Stimulated activated CD8-positive, alpha-beta memory T cell treated with anti-CD3 and anti-CD28 coated beads, Interleukin-15, amount 100 ng/mL, for 48 hours (primary cell): ENCODE results near the gene NXNL1.
A peak's percentile ranks its signal among the peaks of the same experiment; 100 is the strongest.

Experiments used
- DNase-seq, 2 donors: peaks; one replicate each; pipeline ENCODE4 v3.0.0-alpha.2; 2020; ENCODE audit warnings: low read depth in 2 of 2

NXNL1 gene

DNA sequence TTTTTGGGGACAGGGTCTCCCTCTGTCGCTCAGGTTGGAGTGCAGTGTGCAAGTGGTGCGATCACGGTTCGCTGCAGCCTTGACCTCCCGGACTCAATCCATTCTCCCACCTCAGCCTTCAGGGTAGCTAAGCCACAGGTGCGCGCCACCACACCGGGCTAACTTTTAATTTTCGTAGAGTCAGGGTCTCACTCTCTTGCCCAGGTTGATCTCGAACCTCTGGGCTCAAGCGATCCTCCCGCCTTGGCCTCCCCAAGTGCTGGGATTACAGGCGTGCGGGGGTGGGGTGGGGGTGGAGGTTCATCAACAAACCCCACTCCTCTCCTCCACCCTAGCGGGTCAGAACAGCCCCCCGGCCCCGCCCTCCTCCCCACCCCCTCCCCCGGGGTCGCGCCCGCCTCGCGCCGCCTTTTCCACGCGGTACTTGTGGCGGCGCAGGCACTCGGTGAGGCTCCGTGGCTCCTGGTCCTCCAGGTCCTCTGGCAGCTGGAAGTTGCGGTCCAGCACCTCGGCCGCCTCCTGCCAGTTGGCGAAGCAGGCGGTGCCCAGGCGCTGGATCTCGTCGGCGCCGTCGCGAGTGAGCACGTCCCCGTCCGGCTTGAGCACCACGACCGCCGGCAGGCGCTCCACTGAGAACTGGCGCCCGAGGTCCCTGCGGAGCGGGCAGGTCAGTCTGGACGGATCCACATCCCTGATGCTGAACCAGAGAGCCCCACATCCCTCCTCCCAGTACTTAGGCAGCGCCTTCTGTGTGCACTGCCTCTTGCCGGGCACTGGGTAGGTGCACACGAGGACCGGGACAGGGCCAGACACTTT lies 5.2 kb downstream of the NXNL1 start:
- no peak for DNase-seq

DNA sequence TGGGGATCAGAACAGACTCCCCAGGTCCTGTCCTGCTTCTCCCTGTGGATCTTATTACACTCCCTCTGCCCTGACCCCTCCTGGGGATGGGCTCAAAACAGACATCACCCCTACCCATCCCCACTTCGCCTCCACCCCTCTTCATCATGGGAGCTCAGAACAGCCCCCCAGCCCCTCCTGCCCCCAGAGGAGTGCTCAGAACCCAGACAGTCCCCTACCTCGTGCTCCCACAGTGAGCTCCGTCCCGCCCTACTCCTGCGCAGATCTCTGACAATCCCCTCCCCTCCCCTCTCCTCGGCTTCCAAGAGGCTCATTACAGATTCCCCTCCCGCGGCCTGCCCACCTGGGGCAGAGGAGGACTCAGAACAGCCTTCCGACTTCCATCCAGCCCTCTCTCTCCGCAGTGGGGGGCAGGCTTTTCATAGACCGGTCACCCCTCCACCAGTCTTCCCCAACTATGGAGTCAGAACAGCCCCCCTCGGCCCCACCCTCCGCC lies 6.1 kb downstream of the NXNL1 start:
- DNase-seq: no peak

DNA sequence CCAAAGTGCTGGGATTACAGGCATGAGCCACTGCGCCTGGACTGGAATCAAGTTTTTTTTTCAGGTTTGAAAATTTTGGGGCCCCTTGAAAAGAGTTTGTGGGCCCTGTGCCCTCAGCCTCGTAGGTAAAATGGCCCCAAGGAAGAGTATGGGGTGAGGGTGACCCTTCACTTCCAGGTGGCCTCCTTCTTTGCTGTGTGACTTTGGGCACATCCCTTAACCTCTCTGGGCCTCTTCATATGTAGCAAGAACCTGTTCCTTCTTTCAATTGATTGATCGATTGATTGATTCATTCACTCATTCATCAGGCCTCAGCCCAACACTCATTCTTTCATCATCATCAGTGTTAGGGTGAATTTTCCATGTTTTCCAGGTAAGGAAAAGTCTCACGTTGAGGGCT lies 8.9 kb downstream of the NXNL1 start:
- DNase-seq: no peak

- DNase-seq: peak in 1 of 2 donors; percentile 40
These were observed 10.3 kb downstream of the NXNL1 start for GRCh38 chr19:17450264-17451075.

DNA sequence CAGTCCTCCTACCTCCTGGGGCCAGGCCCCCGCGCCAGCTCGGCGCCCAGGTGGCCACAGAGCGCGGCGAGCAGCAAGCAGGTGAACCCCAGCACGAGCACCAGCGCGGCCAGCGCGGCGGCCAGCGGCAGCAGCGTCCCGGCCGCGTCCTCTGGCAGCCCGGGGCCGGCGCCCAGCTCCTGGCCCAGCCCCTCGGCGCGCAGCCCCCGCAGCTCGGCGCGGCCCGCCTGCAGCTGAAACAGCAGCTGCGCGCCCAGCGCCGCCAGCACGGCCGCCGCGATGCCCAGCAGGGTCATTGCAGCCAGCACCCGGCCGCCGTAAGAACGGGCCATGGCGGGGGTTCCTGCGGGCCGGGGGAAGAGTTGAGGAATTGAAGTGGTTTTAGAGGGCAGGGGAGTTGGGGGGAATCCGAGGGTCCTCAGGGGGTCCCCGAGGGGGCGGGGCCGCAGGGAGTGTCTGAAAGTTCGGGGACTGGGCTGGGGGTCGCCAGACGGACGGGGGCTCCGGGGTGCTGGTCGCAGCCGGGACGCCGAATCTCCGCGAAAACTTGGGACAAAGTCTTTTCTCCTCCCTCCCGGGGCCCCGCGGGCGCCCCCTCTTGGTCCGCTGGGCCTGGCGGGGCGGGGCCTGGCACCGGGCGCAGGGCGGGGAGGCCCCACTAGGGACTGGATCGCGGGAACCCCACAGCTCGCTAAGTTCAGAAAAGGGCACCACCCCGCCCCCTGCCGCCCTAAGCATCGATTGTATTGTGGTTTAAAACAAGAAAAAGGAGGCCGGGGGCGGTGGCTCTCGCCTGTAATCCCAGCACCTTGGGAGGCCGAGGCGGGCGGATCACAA lies 12.4 kb downstream of the NXNL1 start, which contains the start of gene TMEM221:
TMEM221 (minus strand) TSS at position 538 of the 837 bp plus-strand sequence; CDS start at position 332, 206 bp downstream.
- DNase-seq: peak; percentile 33 to 44

GRCh38 chr19:17447704-17448130 lies 13.0 kb downstream of the NXNL1 start:
- DNase-seq: no peak

GRCh38 chr19:17445526-17446165 lies 15.1 kb downstream of the NXNL1 start:
- DNase-seq: no peak

DNA sequence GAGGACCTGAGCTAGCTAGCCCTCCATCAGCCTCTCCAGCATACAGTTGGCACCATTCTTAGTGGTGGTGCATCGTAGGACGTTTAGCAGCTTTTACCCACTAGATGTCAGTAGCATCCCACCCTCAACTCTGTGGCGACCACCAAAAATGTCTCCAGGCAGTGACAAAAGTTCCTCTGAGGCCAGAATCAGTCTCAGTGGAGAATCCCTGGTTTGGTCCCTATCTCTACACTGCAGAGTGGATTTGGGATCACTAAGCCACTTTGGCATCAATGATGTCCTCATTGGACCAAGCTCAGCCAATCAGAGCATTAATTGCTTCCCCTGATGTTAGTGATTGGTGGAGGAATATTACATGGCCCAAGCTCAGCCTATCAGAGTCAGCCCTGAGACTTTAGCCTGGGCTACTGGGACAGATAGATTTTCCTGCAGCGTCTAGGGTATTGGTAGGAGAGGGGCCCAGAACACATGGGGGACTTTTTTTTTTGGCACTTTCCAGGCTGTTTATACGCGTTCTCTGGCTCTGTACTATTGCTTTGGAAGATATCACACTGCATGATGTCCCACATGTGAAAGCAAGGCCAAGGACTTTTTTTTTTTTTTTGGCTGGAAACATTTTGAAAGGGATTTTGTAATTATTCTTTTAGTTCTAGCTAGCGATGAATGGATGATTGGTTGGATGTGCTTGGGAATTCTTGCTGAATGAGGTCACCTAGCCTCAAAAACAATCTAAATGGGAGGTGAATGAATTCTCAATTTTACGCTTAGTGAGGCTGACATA lies 19.3 kb downstream of the NXNL1 start:
- no peak for DNase-seq

- DNase-seq: no peak
These were observed 23.9 kb downstream of the NXNL1 start for GRCh38 chr19:17436874-17437267.

DNA sequence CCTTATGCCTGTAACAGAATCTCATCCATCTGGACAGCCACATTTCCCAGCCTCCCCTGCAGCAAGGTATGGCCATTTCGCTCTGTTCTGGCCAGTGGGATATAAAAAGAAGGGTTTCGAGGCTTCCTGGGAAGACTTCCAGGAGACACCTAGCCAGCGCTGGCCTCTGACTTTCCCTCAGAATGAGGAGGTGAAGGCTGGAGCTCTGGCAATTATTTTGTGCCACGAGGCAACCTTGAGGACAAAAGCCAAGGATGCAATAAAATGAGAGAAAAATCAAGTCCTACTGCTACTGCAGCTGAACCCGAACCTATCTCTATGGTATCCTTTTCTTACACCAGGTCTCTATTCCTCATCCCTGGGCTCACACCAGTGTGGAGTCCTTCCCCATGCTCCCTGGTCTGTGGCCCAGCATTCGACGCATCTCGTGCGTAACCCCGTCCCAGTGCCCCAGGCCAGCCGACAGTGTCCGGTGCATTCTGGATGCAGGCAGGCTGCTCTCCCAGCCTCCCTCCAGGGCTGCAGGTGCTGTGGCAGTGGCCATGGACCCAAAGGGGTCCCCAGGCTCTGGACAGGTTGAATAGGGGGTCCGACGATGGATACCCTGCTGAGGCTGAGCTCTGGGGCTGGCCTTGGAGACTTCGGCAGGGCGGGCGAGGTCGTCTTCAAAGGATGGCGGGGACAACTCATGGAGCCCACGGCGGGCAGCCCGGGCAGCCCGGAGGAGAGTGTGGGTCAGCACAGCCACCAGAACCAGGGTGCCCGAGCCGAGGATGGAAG lies 24.4 kb downstream of the NXNL1 start:
- no peak for DNase-seq

DNA sequence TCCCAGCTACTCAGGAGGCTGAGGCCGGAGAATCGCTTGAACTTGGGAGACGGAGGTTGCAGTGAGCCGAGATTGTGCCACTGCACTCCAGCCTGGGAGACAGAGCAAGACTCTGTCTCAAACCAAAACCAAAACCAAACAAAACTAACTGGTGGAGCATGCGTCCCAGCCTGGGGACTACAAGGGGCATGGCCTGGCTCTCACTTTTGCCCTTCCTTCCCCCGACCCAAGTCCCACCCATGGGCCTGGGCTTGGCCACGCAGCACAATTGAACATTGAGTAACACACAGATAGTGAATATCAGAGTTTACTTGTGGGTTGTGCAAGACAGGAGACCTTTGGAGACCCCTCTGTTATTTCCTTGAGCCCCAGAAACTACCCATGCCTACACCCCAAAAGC lies 25.5 kb downstream of the NXNL1 start:
- DNase-seq: no peak

GRCh38 chr19:17431417-17431816 lies 29.3 kb downstream of the NXNL1 start:
- DNase-seq: no peak

- no peak for DNase-seq
These were observed 31.0 kb downstream of the NXNL1 start for GRCh38 chr19:17429641-17430113.

GRCh38 chr19:17424743-17425365 lies 35.9 kb downstream of the NXNL1 start:
- no peak for DNase-seq

GRCh38 chr19:17423429-17424208 lies 37.1 kb downstream of the NXNL1 start:
- DNase-seq: no peak

GRCh38 chr19:17421942-17422341 lies 38.8 kb downstream of the NXNL1 start:
- no peak for DNase-seq

DNA sequence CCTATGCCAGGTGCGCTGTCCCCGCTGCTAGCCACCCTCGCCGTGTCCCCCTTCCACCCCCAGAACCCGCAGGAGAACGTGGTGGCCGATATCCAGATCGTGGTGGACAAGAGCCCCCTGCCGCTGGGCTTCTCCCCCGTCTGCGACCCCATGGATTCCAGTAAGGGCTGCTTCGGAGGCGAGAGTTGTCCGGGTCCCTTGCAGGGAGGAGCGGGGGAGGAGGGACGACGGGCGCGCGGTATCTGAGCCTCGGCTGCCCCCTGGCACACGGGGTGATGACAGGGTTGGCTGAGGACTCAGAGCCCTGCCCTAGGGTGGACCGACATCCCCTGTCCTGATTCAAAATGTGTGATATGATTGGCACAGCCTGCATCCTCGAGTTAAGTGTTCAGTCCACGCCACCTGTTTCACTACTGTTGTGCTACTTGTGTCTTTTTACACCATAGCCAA lies 40.2 kb downstream of the NXNL1 start:
- no peak for DNase-seq
